Liver (tissue), 9 donors: ENCODE data around the gene CNKSR3. TPM values are rescaled to one million over a fixed set of nuclear protein-coding genes. Genes with fewer than 3 reads are reported as not detected.

Source experiments
- DNase-seq: peaks from one replicate; pipeline ENCODE4 v3.0.0-alpha.2; 2017; ENCODE audit warnings: low spot score
- H3K27ac ChIP-seq, 2 donors: one replicate each; pipeline ENCODE4 v1.7.0; 2013; ENCODE audit warnings: inconsistent platforms in 2 of 2, low read length in 2 of 2, control low read depth in 1 of 2, low read depth in 1 of 2, mild to moderate bottlenecking in 1 of 2
- H3K27me3 ChIP-seq, 4 donors: one replicate each; pipeline versions ENCODE4 v1.6.1 to v1.7.0; 2013; ENCODE audit warnings: low read length in 3 of 4, inconsistent platforms in 1 of 4, mild to moderate bottlenecking in 1 of 4, moderate library complexity in 1 of 4; ENCODE audit not compliant: control insufficient read depth in 4 of 4, insufficient read depth in 4 of 4
- H3K36me3 ChIP-seq, 4 donors: one replicate each; pipeline versions ENCODE4 v1.6.1 to v1.7.0; 2013; ENCODE audit warnings: low read length in 3 of 4, mild to moderate bottlenecking in 3 of 4, low read depth in 1 of 4, moderate library complexity in 1 of 4; ENCODE audit not compliant: control insufficient read depth in 4 of 4, insufficient read depth in 3 of 4
- H3K4me1 ChIP-seq, 4 donors: one replicate each; pipeline versions ENCODE4 v1.6.1 to v1.7.0; 2013; ENCODE audit warnings: low read length in 3 of 4, mild to moderate bottlenecking in 3 of 4, moderate library complexity in 1 of 4; ENCODE audit not compliant: control insufficient read depth in 4 of 4, insufficient read depth in 4 of 4
- H3K4me3 ChIP-seq, 3 donors: one replicate each; pipeline versions ENCODE4 v1.6.1 to v1.7.0; 2013; ENCODE audit warnings: low read length in 3 of 3, control low read depth in 1 of 3, low read depth in 1 of 3, mild to moderate bottlenecking in 1 of 3
- H3K9ac ChIP-seq, 2 donors: one replicate each; pipeline ENCODE4 v1.7.0; 2013; ENCODE audit warnings: low read length in 2 of 2, mild to moderate bottlenecking in 2 of 2, moderate library complexity in 2 of 2, control low read depth in 1 of 2, low read depth in 1 of 2
- H3K9me3 ChIP-seq, 4 donors: one replicate each; pipeline versions ENCODE4 v1.6.1 to v1.7.0; 2013; ENCODE audit warnings: low read length in 3 of 4; ENCODE audit not compliant: control insufficient read depth in 4 of 4
- ATF3 ChIP-seq: IDR thresholded peaks from 2 replicates; pipeline ENCODE4 v1.6.1; 2016; ENCODE audit warnings: antibody characterized with exemption
- EGR1 ChIP-seq, 2 donors: IDR thresholded peaks; 2 replicates each; pipeline ENCODE4 v1.6.1; 2016 to 2018; ENCODE audit warnings: antibody characterized with exemption in 2 of 2, low read depth in 2 of 2
- FOXA1 ChIP-seq: IDR thresholded peaks from 2 replicates; pipeline ENCODE4 v1.6.1; 2016; ENCODE audit warnings: antibody characterized with exemption
- FOXA2 ChIP-seq: IDR thresholded peaks from 2 replicates; pipeline ENCODE4 v1.6.1; 2016; ENCODE audit warnings: antibody characterized with exemption
- GABPA ChIP-seq, 2 donors: IDR thresholded peaks in 1 of 2; conservative IDR thresholded peaks in 1 of 2; 2 replicates each; pipeline ENCODE4 v1.6.1; 2016; ENCODE audit warnings: antibody characterized with exemption in 2 of 2, mild to moderate bottlenecking in 1 of 2, moderate library complexity in 1 of 2
- HNF4A ChIP-seq, 2 donors: conservative IDR thresholded peaks; 2 replicates each; pipeline ENCODE4 v1.6.1; 2016; ENCODE audit warnings: antibody characterized with exemption in 2 of 2, mild to moderate bottlenecking in 2 of 2
- HNF4G ChIP-seq: IDR thresholded peaks from 2 replicates; pipeline ENCODE4 v1.6.1; 2016; ENCODE audit warnings: antibody characterized with exemption
- JUND ChIP-seq, 2 donors: IDR thresholded peaks; 2 replicates each; pipeline ENCODE4 v1.6.1; 2016; ENCODE audit warnings: antibody characterized with exemption in 2 of 2
- MAX ChIP-seq: IDR thresholded peaks from 2 replicates; pipeline ENCODE4 v1.6.1; 2016; ENCODE audit warnings: antibody characterized with exemption
- NR2F2 ChIP-seq: IDR thresholded peaks from 2 replicates; pipeline ENCODE4 v1.6.1; 2016; ENCODE audit warnings: antibody characterized with exemption
- RAD21 ChIP-seq, 2 donors: IDR thresholded peaks; 2 replicates each; pipeline ENCODE4 v1.6.1; 2016; ENCODE audit warnings: antibody characterized with exemption in 2 of 2, mild to moderate bottlenecking in 2 of 2
- REST ChIP-seq: IDR thresholded peaks from 2 replicates; pipeline ENCODE4 v1.6.1; 2016; ENCODE audit warnings: antibody characterized with exemption, mild to moderate bottlenecking
- RXRA ChIP-seq, 2 donors: IDR thresholded peaks; 2 replicates each; pipeline ENCODE4 v1.6.1; 2017 to 2018; ENCODE audit warnings: antibody characterized with exemption in 2 of 2, mild to moderate bottlenecking in 1 of 2
- SP1 ChIP-seq: IDR thresholded peaks from 2 replicates; pipeline ENCODE4 v1.6.1; 2018; ENCODE audit warnings: antibody characterized with exemption, mild to moderate bottlenecking
- TAF1 ChIP-seq: conservative IDR thresholded peaks from 2 replicates; pipeline ENCODE4 v1.6.1; 2016; ENCODE audit warnings: antibody characterized with exemption, mild to moderate bottlenecking
- YY1 ChIP-seq: IDR thresholded peaks from 2 replicates; pipeline ENCODE4 v1.6.1; 2016; ENCODE audit warnings: antibody characterized with exemption, mild to moderate bottlenecking
- WGBS: extraction: QIAGEN DNeasy Blood & Tissue Kit; methylation state at CpG from one replicate; pipeline ENCODE4 v1.1.7; 2013; 5-methylcytosine and 5-hydroxymethylcytosine counted together
- polyA plus RNA-seq, 2 donors: library from polyadenylated mRNA; stranded (reverse) in 1 of 2; unstranded in 1 of 2; fragments of 200-250 nt in 1 of 2; fragments of >200 nt in 1 of 2; fragmentation: Nextera tagmentation in 1 of 2; extraction: Ambion mirVana in 1 of 2; gene quantifications; one replicate each; pipeline versions ENCODE4 v1.2.1 to v1.2.3, GENCODE V29; 2013 to 2015
- total RNA-seq, 2 donors: library from RNA; depleted of rRNA; stranded (reverse); fragments of >200 nt; gene quantifications; one replicate each; pipeline ENCODE4 v1.2.3, GENCODE V29; 2014
- TF ChIP-seq, protein P1 (sequence below): fragments of 150-350 bp; IDR thresholded peaks from 2 replicates; pipeline ENCODE4 v1.5.1; 2017; ENCODE audit warnings: improper control_type of control experiment, low read depth, low read length; ENCODE audit not compliant: missing input control
- donor health status: healthy.
- donor health status: healthy.
- donor health status: healthy.
- donor health status: healthy.
- donor health status: healthy.

CNKSR3 gene
- total and polyA plus RNA-seq, 4 donors, result 6.4 to 22.7 (median 15.0) TPM

GRCh38 chr6:154501578-154501868 is 9.0 kb downstream of the CNKSR3 start (continued):
- no peak for TF ChIP-seq YY1
- no peak for TF ChIP-seq RXRA (IDR thresholded peaks at IDR 0.05)
- no peak for TF ChIP-seq HNF4G

DNA sequence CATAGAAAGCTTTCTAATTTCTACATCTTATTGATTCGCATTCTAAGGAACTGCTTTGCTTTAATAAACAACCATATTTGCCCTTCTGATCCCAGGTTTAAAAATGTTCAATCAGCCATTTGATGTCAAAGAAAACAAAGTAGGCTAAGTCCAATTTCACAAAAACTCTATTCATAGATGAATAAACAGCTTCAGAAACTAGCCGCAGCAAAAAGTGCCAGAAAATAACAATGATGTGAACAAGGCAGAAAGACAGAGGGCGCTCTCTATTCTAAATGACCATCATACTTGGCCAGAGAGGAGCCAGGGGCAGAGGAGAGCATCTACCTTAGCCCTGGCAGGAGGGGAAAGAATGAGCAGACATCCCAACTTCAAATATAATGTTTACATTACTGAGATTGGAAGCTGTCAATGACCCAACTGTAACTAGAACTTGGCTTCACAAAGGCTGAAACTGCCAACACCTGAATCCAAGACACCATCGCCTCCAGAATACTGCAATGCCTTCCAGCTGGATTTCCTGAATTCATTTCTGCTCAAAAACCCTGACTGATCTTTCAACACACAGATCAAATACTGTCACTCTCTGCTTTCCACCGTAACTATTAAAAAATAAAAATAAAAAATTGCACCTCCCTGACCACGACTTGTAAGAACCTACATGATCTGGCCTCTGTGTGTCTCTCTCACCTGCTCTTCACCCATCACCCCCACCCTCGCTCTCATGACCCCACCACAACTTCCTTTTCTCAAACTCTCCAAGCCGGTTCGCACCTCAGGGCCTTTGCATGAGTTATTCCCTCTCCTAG is 9.5 kb downstream of the CNKSR3 start:
- H3K9ac ChIP-seq, result no peak overlapping the region
- H3K27ac ChIP-seq, result peak overlapping the region in 1 of 2 donors; percentile 7
- H3K9me3 ChIP-seq, result no peaks in the 10 kb centered on the region
- no peaks in the 10 kb centered on the region for H3K36me3 ChIP-seq
- TF ChIP-seq, protein P1, sequence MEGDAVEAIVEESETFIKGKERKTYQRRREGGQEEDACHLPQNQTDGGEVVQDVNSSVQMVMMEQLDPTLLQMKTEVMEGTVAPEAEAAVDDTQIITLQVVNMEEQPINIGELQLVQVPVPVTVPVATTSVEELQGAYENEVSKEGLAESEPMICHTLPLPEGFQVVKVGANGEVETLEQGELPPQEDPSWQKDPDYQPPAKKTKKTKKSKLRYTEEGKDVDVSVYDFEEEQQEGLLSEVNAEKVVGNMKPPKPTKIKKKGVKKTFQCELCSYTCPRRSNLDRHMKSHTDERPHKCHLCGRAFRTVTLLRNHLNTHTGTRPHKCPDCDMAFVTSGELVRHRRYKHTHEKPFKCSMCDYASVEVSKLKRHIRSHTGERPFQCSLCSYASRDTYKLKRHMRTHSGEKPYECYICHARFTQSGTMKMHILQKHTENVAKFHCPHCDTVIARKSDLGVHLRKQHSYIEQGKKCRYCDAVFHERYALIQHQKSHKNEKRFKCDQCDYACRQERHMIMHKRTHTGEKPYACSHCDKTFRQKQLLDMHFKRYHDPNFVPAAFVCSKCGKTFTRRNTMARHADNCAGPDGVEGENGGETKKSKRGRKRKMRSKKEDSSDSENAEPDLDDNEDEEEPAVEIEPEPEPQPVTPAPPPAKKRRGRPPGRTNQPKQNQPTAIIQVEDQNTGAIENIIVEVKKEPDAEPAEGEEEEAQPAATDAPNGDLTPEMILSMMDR, result peak; percentile 45
- TF ChIP-seq RAD21 (IDR thresholded peaks at IDR 0.05) (peak; percentile 63 to 70), REST (no peak), HNF4A (conservative IDR thresholded peaks at IDR 0.05) (peak; percentile 12 to 19)
- DNase-seq, result no peak
- H3K27me3 ChIP-seq, result no peaks in the 10 kb centered on the region
- no peak overlapping the region for H3K4me3 ChIP-seq
- peaks cover 4 to 24% (median 14%) of the 10 kb centered on the region in 4 donors for H3K4me1 ChIP-seq
- WGBS, result 61% methylated on average over 9 of the region's 9 CpGs

DNA sequence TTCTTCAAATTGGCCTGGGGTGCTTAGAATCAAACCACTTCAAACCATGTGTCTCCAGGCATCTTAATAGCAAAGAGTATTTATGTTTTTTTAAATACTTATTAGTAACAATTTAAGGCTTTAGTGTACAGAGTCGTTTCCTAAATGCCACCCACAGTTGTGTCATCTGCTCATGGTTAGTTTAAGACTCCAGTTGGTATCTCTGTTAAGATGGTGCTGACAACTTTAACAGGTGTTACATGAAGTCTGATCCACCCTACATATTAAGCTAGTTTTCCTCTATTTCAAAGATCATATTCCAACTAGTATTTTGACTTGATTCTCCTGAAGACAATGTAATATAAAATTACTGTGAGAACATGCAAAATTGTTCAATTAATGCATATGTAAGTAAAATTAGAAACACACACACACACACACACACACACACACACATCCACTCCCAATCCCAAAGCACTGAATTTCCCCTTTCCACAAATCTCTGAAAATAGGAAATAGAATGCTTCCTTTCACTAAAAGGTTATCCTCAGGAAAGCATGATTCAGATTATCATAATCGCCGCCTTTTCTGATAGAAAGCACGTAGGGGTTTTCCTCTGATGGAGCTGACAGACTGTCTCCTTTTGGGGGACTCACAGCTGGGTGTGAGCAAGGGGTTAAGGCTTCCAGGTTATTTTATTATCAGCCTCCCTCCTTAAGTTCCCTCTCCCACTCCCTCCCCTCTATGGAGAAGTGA is 10.5 kb downstream of the CNKSR3 start:
- H3K27ac ChIP-seq, result peak overlapping the region in 1 of 2 donors; percentile 7
- no peak overlapping the region for H3K9ac ChIP-seq
- peaks cover 4 to 20% (median 14%) of the 10 kb centered on the region in 4 donors for H3K4me1 ChIP-seq
- H3K4me3 ChIP-seq, result no peak overlapping the region
- DNase-seq, result no peak
- H3K9me3 ChIP-seq, result no peaks in the 10 kb centered on the region
- WGBS, result 81% methylated on average over 4 of the region's 4 CpGs
- no peaks in the 10 kb centered on the region for H3K27me3 ChIP-seq
- no peaks in the 10 kb centered on the region for H3K36me3 ChIP-seq
- TF ChIP-seq FOXA2 (no peak), REST (no peak), RXRA (IDR thresholded peaks at IDR 0.05) (no peak), GABPA (IDR thresholded peaks at IDR 0.05 in 1 of 2, conservative IDR thresholded peaks at IDR 0.05 in 1 of 2) (no peak), NR2F2 (no peak), TAF1 (no peak), MAX (no peak), YY1 (no peak), ATF3 (no peak), HNF4A (conservative IDR thresholded peaks at IDR 0.05) (no peak), JUND (IDR thresholded peaks at IDR 0.05) (no peak), EGR1 (IDR thresholded peaks at IDR 0.05; ENCODE audit: low read depth in 2 of 2) (no peak), SP1 (no peak), FOXA1 (no peak)
